Astrocyte (in vitro differentiated cells and primary cell): ENCODE results near the gene TMEM63A. TPM values are rescaled to one million over a fixed set of nuclear protein-coding genes. Genes with fewer than 3 reads are reported as not detected.

Experiments
- DNase-seq: peaks from one replicate; pipeline ENCODE4 v3.0.0-alpha.2; 2010; ENCODE audit warnings: low read depth
- FAIRE-seq: peaks from 2 replicates; lab custom pipeline; 2011; peaks lifted over from hg19 to GRCh38; lab: Jason Lieb, UNC
- H2AFZ ChIP-seq: 2 replicates; pipeline ENCODE4 v1.6.0; 2012; ENCODE audit warnings: low read depth, low read length, inconsistent platforms
- H3K27ac ChIP-seq: 2 replicates; pipeline ENCODE4 v1.5.1; 2011; ENCODE audit warnings: low read depth, low read length, inconsistent platforms
- H3K27me3 ChIP-seq: 2 replicates; pipeline ENCODE4 v1.6.0; 2011; ENCODE audit warnings: low read length, inconsistent platforms; ENCODE audit not compliant: insufficient read depth
- H3K36me3 ChIP-seq: 2 replicates; pipeline ENCODE4 v1.5.1; 2011; ENCODE audit warnings: low read length, inconsistent platforms; ENCODE audit not compliant: insufficient read depth
- H3K4me1 ChIP-seq: 2 replicates; pipeline ENCODE4 v1.5.1; 2011; ENCODE audit warnings: low read length, inconsistent platforms; ENCODE audit not compliant: insufficient read depth
- H3K4me2 ChIP-seq: 2 replicates; pipeline ENCODE4 v1.6.0; 2012; ENCODE audit warnings: low read length, inconsistent platforms
- H3K4me3 ChIP-seq: 2 replicates; pipeline ENCODE4 v1.5.1; 2011; ENCODE audit warnings: low read depth, mild to moderate bottlenecking, low read length, inconsistent platforms; ENCODE audit not compliant: insufficient read depth
- H3K79me2 ChIP-seq: 2 replicates; pipeline ENCODE4 v1.6.0; 2012; ENCODE audit warnings: mild to moderate bottlenecking, low read length, inconsistent platforms; ENCODE audit not compliant: insufficient read depth
- H3K9ac ChIP-seq: 2 replicates; pipeline ENCODE4 v1.6.0; 2012; ENCODE audit warnings: mild to moderate bottlenecking, low read length, inconsistent platforms
- H3K9me3 ChIP-seq: 2 replicates; pipeline ENCODE4 v1.5.1; 2012; ENCODE audit warnings: low read depth, mild to moderate bottlenecking, low read length, inconsistent platforms; ENCODE audit not compliant: insufficient read depth
- H4K20me1 ChIP-seq: 2 replicates; pipeline ENCODE4 v1.6.0; 2012; ENCODE audit warnings: low read length, inconsistent platforms; ENCODE audit not compliant: insufficient read depth
- H3K27ac Mint-ChIP-seq: one replicate; pipeline ENCODE4 v1.8.0; 2021; ENCODE audit warnings: mild to moderate bottlenecking, mixed read lengths; ENCODE audit not compliant: unreplicated experiment
- H3K27me3 Mint-ChIP-seq: one replicate; pipeline ENCODE4 v1.8.0; 2021; ENCODE audit warnings: low read depth, mixed read lengths; ENCODE audit not compliant: unreplicated experiment
- H3K36me3 Mint-ChIP-seq: one replicate; pipeline ENCODE4 v1.8.0; 2021; ENCODE audit warnings: low read depth, mixed read lengths; ENCODE audit not compliant: unreplicated experiment
- H3K4me1 Mint-ChIP-seq: one replicate; pipeline ENCODE4 v1.8.0; 2021; ENCODE audit warnings: low read depth, mixed read lengths; ENCODE audit not compliant: unreplicated experiment
- H3K4me3 Mint-ChIP-seq: one replicate; pipeline ENCODE4 v1.8.0; 2021; ENCODE audit warnings: mild to moderate bottlenecking, moderate library complexity, mixed read lengths; ENCODE audit not compliant: unreplicated experiment
- H3K9me3 Mint-ChIP-seq: one replicate; pipeline ENCODE4 v1.8.0; 2021; ENCODE audit warnings: mild to moderate bottlenecking, mixed read lengths; ENCODE audit not compliant: unreplicated experiment
- CTCF ChIP-seq: IDR thresholded peaks from 2 replicates; pipeline ENCODE4 v1.5.1; 2011; ENCODE audit warnings: low read depth, mild to moderate bottlenecking, inconsistent platforms, low read length, moderate library complexity; ENCODE audit not compliant: insufficient read depth
- EZH2 ChIP-seq: IDR thresholded peaks from 2 replicates; pipeline ENCODE4 v1.6.1; 2012; ENCODE audit warnings: mild to moderate bottlenecking, low read length, inconsistent platforms; ENCODE audit not compliant: insufficient read depth
- total RNA-seq: library from RNA; stranded (reverse); gene quantifications from 2 replicates; pipeline ENCODE4 v1.2.1, GENCODE V29; 2021

The TMEM63A gene
- total RNA-seq, 1 donor from 2014 or later, result 28.7 TPM

- H3K9ac ChIP-seq, result no peak overlapping the region
- H3K9me3 Mint-ChIP-seq, result no peaks in the 10 kb centered on the region
- DNase-seq, result no peak
- H3K27me3 Mint-ChIP-seq, result no peaks in the 10 kb centered on the region
- FAIRE-seq, result no peak
- peaks cover 42% of the 10 kb centered on the region for H3K36me3 Mint-ChIP-seq
- H3K27ac ChIP-seq, result no peak overlapping the region
- H3K4me2 ChIP-seq, result peak overlapping the region; percentile 17
- H3K27ac Mint-ChIP-seq, result no peak overlapping the region
- H3K27me3 ChIP-seq, result no peaks in the 10 kb centered on the region
- peaks cover 13% of the 10 kb centered on the region for H3K4me1 Mint-ChIP-seq
- H3K36me3 ChIP-seq, result no peaks in the 10 kb centered on the region
- no peak overlapping the region for H3K4me3 ChIP-seq
- peaks cover 23% of the 10 kb centered on the region for H4K20me1 ChIP-seq
- no peaks in the 10 kb centered on the region for H3K79me2 ChIP-seq
- no peak overlapping the region for H3K4me3 Mint-ChIP-seq
- peaks cover 23% of the 10 kb centered on the region for H3K4me1 ChIP-seq
- H3K9me3 ChIP-seq, result no peaks in the 10 kb centered on the region
- no peak overlapping the region for H2AFZ ChIP-seq
- no peak for TF ChIP-seq CTCF
- no peak for TF ChIP-seq EZH2
Measured at GRCh38 chr1:225870911-225871310, 11.3 kb downstream of the TMEM63A start.

- H2AFZ ChIP-seq, result no peak overlapping the region
- H3K27ac ChIP-seq, result no peak overlapping the region
- H3K27me3 ChIP-seq, result no peaks in the 10 kb centered on the region
- no peaks in the 10 kb centered on the region for H3K9me3 ChIP-seq
- H3K4me1 ChIP-seq, result peaks cover 38% of the 10 kb centered on the region
- no peak overlapping the region for H3K4me2 ChIP-seq
- no peak overlapping the region for H3K27ac Mint-ChIP-seq
- H3K9ac ChIP-seq, result no peak overlapping the region
- H3K27me3 Mint-ChIP-seq, result no peaks in the 10 kb centered on the region
- no peak for FAIRE-seq
- H3K4me1 Mint-ChIP-seq, result peaks cover 18% of the 10 kb centered on the region
- H3K9me3 Mint-ChIP-seq, result no peaks in the 10 kb centered on the region
- H4K20me1 ChIP-seq, result peaks cover 15% of the 10 kb centered on the region
- TF ChIP-seq CTCF, result no peak
- TF ChIP-seq EZH2, result no peak
- H3K4me3 Mint-ChIP-seq, result no peak overlapping the region
- H3K36me3 Mint-ChIP-seq, result peaks cover 37% of the 10 kb centered on the region
- H3K4me3 ChIP-seq, result no peak overlapping the region
- no peak for DNase-seq
- no peaks in the 10 kb centered on the region for H3K79me2 ChIP-seq
- H3K36me3 ChIP-seq, result no peaks in the 10 kb centered on the region
Measured at GRCh38 chr1:225868631-225869330, 13.4 kb downstream of the TMEM63A start.

- FAIRE-seq, result no peak
- no peak for TF ChIP-seq CTCF
- TF ChIP-seq EZH2, result no peak
- H3K36me3 Mint-ChIP-seq, result peaks cover 32% of the 10 kb centered on the region
Measured at GRCh38 chr1:225866981-225867380, 15.2 kb downstream of the TMEM63A start.

More at GRCh38 chr1:225866981-225867380, 15.2 kb downstream of the TMEM63A start:
- Histone ChIP-seq H3K27me3 (no peaks in the 10 kb centered on the region), H3K27ac (no peak overlapping the region), H4K20me1 (peaks cover 8% of the 10 kb centered on the region), H3K9ac (no peak overlapping the region), H3K79me2 (no peaks in the 10 kb centered on the region), H3K4me3 (no peak overlapping the region), H3K36me3 (peaks cover 2% of the 10 kb centered on the region), H3K4me2 (no peak overlapping the region), H3K4me1 (peaks cover 34% of the 10 kb centered on the region), H2AFZ (no peak overlapping the region), H3K9me3 (no peaks in the 10 kb centered on the region)
- Mint-ChIP-seq H3K27me3 (no peaks in the 10 kb centered on the region), H3K4me3 (no peak overlapping the region), H3K9me3 (no peaks in the 10 kb centered on the region), H3K27ac (no peak overlapping the region), H3K4me1 (peaks cover 17% of the 10 kb centered on the region)
- no peak for DNase-seq
